Parathyroid adenoma (tissue), 2 donors: ENCODE data around the gene RPL11.
A peak's percentile ranks its signal among the peaks of the same experiment; 100 is the strongest.

Source experiments
- H2AFZ ChIP-seq: fragments of 300-600 bp; sonication (generic); one replicate; pipeline ENCODE4 v1.7.0; 2017; ENCODE audit warnings: antibody characterized with exemption, mild to moderate bottlenecking
- H3K27ac ChIP-seq: fragments of 300-600 bp; sonication (generic); one replicate; pipeline ENCODE4 v1.7.0; 2017
- H3K27me3 ChIP-seq: fragments of 300-600 bp; sonication (generic); one replicate; pipeline ENCODE4 v1.7.0; 2017; ENCODE audit warnings: low read length; ENCODE audit not compliant: control insufficient read depth, insufficient read depth
- H3K36me3 ChIP-seq: fragments of 300-600 bp; sonication (generic); one replicate; pipeline ENCODE4 v1.7.0; 2017; ENCODE audit warnings: low read length; ENCODE audit not compliant: control insufficient read depth, insufficient read depth
- H3K4me1 ChIP-seq: fragments of 300-600 bp; sonication (generic); one replicate; pipeline ENCODE4 v1.7.0; 2017; ENCODE audit warnings: control low read depth
- H3K4me2 ChIP-seq: fragments of 300-600 bp; sonication (generic); one replicate; pipeline ENCODE4 v1.7.0; 2017; ENCODE audit warnings: low read length
- H3K4me3 ChIP-seq: fragments of 300-600 bp; sonication (generic); one replicate; pipeline ENCODE4 v1.7.0; 2017; ENCODE audit warnings: low read depth, low read length
- H3K79me2 ChIP-seq: fragments of 300-600 bp; sonication (generic); one replicate; pipeline ENCODE4 v1.7.0; 2017; ENCODE audit warnings: control low read depth
- H3K9ac ChIP-seq: fragments of 300-600 bp; sonication (generic); one replicate; pipeline ENCODE4 v1.7.0; 2017; ENCODE audit warnings: mild to moderate bottlenecking
- H3K9me3 ChIP-seq: fragments of 300-600 bp; sonication (generic); one replicate; pipeline ENCODE4 v1.7.0; 2017; ENCODE audit warnings: low read length; ENCODE audit not compliant: control insufficient read depth
- TF ChIP-seq, protein P1 (sequence below): fragments of 300-600 bp; sonication (generic); IDR thresholded peaks from one replicate; pipeline ENCODE4 v1.7.0; 2017; ENCODE audit warnings: antibody characterized with exemption, mild to moderate bottlenecking
- donor health status: primary hyperparathyroidism.

Gene RPL11

DNA sequence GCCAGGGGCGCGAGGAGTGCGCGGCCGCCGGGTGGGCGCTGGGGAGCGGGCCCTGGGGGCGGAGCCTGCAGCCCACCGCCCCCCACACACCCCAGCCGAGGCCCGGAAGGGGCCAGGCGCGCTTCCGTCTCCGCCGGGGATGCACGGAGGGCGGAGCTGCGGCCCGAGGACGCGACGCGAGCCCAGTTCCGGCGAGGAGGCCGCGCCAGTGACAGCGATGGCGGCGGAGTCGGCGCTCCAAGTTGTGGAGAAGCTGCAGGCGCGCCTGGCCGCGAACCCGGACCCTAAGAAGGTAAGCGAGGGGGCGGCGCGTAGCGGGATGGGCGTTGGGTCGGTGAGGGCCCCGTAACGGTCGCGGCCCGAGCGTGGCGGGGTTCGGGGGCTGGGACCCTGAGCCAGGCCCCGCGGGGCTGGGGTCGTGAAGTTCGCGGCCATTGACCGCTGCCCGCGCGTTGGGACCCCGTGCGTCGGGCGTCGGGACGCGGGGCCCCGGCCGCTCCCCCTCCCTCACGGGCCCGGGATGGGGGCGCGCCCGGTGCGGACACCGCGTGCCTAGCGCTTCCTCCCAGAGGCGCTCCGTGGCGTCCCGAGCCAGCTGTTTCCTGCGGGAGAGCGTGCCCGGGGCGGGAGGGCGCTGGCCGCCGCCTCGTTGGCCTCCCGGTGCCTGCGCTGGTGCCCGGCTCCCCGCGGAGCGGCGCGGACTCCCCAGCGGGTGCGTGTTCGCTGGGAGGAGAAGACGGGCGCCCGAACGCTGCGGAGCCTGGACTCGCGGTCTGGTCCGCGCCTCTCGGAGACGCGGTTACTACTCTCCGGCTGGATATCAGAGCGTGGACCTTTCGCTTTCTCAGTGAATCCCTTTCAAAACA lies 51.9 kb downstream of the RPL11 start, which contains the start of gene ELOA:
ELOA (plus strand) TSS at position 185 of the 866 bp plus-strand sequence; CDS start at position 218, 33 bp downstream.
- TF ChIP-seq, protein P1, sequence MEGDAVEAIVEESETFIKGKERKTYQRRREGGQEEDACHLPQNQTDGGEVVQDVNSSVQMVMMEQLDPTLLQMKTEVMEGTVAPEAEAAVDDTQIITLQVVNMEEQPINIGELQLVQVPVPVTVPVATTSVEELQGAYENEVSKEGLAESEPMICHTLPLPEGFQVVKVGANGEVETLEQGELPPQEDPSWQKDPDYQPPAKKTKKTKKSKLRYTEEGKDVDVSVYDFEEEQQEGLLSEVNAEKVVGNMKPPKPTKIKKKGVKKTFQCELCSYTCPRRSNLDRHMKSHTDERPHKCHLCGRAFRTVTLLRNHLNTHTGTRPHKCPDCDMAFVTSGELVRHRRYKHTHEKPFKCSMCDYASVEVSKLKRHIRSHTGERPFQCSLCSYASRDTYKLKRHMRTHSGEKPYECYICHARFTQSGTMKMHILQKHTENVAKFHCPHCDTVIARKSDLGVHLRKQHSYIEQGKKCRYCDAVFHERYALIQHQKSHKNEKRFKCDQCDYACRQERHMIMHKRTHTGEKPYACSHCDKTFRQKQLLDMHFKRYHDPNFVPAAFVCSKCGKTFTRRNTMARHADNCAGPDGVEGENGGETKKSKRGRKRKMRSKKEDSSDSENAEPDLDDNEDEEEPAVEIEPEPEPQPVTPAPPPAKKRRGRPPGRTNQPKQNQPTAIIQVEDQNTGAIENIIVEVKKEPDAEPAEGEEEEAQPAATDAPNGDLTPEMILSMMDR: no peak
- peak within 1 kb of the TSS; percentile 43 for H3K9ac ChIP-seq
- H3K4me1 ChIP-seq: peaks cover 18% of the 10 kb centered on the region
- H2AFZ ChIP-seq: peak within 1 kb of the TSS; percentile 89
- H3K4me3 ChIP-seq: peak within 1 kb of the TSS; percentile 76
- peaks cover 7% of the 10 kb centered on the region for H3K79me2 ChIP-seq
- no peaks in the 10 kb centered on the region for H3K9me3 ChIP-seq
- H3K27me3 ChIP-seq: no peaks in the 10 kb centered on the region
- peak within 1 kb of the TSS; percentile 77 for H3K27ac ChIP-seq
- peak within 1 kb of the TSS; percentile 92 for H3K4me2 ChIP-seq
- no peaks in the 10 kb centered on the region for H3K36me3 ChIP-seq

DNA sequence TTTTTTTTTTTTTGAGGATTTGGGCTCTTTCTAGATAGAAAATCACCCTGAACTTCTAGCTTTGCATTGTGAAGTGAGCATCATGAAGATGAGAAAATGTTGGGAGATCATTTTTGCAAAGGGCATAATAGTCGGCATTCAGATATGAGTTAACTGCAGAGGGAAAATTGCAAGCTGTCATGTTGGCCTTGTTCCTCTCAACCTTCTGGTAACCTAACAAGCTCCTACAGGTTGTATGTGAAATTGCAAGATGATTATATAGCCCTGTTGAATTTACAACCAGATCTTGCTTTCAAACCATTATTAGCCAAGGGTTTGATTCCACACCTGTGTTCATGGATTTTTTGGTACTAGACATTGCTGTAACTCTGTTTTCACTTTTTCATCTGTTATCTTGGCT lies 53.9 kb downstream of the RPL11 start:
- Histone ChIP-seq H3K36me3 (no peaks in the 10 kb centered on the region), H2AFZ (no peak overlapping the region), H3K9me3 (no peaks in the 10 kb centered on the region), H3K4me2 (peak overlapping the region; percentile 92), H3K9ac (no peak overlapping the region), H3K27me3 (no peaks in the 10 kb centered on the region), H3K4me3 (peak overlapping the region; percentile 76), H3K79me2 (peaks cover 11% of the 10 kb centered on the region), H3K27ac (no peak overlapping the region), H3K4me1 (peaks cover 18% of the 10 kb centered on the region)
- TF ChIP-seq, protein P1: peak; percentile 13
